ENCODE results near the gene SLX4IP. TPM values are rescaled to one million over a fixed set of nuclear protein-coding genes. Genes with fewer than 3 reads are reported as not detected.

SLX4IP gene
- total RNA-seq, 2 donors from 2014 or later = 4.7 to 5.8 TPM

DNA sequence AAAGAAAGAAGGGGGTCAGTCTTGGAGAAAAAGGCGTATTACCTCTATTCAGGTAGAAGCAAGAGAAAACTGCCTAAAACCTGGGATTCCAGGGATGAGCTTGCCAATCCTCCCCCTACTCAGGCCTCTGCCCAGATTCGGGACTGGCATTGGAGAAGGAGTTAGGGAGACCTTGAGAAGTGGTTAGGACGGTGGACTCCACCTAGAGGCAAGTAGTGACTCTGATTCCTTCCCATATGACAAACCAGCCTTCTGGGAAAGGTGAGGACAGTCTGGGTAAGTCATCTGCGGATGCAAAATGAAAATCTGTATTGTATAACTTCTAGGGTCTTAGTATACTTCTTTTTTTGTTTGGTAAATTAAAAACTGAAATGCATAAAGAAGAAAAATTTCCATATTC, 43.8 kb downstream of the SLX4IP start:
- H3K4me1 ChIP-seq (ENCODE audit: control insufficient read depth in 1 of 2, low read depth in 2 of 2) = peaks cover 1 to 12% of the 10 kb centered on the region in 2 donors
- TF ChIP-seq, protein P1, sequence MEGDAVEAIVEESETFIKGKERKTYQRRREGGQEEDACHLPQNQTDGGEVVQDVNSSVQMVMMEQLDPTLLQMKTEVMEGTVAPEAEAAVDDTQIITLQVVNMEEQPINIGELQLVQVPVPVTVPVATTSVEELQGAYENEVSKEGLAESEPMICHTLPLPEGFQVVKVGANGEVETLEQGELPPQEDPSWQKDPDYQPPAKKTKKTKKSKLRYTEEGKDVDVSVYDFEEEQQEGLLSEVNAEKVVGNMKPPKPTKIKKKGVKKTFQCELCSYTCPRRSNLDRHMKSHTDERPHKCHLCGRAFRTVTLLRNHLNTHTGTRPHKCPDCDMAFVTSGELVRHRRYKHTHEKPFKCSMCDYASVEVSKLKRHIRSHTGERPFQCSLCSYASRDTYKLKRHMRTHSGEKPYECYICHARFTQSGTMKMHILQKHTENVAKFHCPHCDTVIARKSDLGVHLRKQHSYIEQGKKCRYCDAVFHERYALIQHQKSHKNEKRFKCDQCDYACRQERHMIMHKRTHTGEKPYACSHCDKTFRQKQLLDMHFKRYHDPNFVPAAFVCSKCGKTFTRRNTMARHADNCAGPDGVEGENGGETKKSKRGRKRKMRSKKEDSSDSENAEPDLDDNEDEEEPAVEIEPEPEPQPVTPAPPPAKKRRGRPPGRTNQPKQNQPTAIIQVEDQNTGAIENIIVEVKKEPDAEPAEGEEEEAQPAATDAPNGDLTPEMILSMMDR (IDR thresholded peaks at IDR 0.05) = no peak
- ATAC-seq (ENCODE audit: insufficient number of reproducible peaks, low FRiP score, low read depth) = no peak

DNA sequence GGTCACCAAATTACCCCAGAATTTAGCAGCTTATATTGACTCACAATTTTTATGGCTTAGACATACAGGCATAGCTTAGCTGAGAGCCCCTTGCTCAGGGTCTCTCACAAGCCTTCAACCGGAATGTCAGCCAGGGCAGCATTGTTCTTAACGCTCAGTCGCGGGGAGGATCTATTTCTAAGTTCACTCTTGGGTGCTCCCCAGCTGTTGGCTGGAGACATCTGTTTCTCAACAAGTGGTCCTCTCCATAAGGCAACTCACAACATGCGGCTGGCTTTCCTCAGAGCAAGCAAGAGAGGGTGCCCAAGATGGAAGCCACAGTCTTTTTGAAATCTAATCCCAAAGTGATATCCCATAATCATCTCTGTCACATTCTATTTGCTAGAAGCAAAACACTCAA, 46.6 kb downstream of the SLX4IP start:
- Histone ChIP-seq H3K36me3 (no peaks in the 10 kb centered on the region), H3K4me3 (no peak overlapping the region)
- no peak for ATAC-seq (ENCODE audit: insufficient number of reproducible peaks, low FRiP score, low read depth)

More for the DNA sequence above, 43.8 kb downstream of the SLX4IP start:
- Histone ChIP-seq H3K9me3 (no peaks in the 10 kb centered on the region), H3K36me3 (no peaks in the 10 kb centered on the region), H3K4me3 (no peak overlapping the region), H3K27me3 (replicated peaks; ENCODE audit: insufficient read depth) (no peaks in the 10 kb centered on the region), H3K27ac (no peak overlapping the region)
- DNase-seq (ENCODE audit: low spot score) = no peak

DNA sequence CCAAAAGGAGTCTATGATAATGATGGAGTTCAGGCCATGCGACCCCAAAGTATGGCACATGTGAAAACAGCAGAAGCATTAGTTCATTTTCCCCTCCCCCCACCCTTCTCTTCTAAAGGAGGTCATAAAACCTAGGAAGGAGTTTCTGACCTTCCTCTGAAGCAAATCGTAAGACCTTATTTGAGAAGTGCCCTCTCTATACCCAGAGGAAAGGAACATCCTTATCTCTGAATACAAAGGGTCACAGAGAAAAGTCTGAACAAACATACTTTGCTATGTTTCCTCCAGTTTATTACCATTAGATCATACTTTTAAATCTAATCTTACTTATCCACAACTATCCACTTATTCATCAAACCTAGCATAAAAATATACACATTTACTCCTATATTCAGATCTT, 48.6 kb downstream of the SLX4IP start:
- no peaks in the 10 kb centered on the region for H3K4me1 ChIP-seq (ENCODE audit: control insufficient read depth in 1 of 2, low read depth in 2 of 2)
- H3K4me3 ChIP-seq = no peak overlapping the region
- no peak for DNase-seq (ENCODE audit: low spot score)
- ATAC-seq (ENCODE audit: insufficient number of reproducible peaks, low FRiP score, low read depth) = no peak
- H3K9me3 ChIP-seq = no peaks in the 10 kb centered on the region
- no peaks in the 10 kb centered on the region for H3K27me3 ChIP-seq (replicated peaks; ENCODE audit: insufficient read depth)
- no peaks in the 10 kb centered on the region for H3K36me3 ChIP-seq
- TF ChIP-seq, protein P1 (IDR thresholded peaks at IDR 0.05) = no peak
- no peak overlapping the region for H3K27ac ChIP-seq

More for the DNA sequence above, 46.6 kb downstream of the SLX4IP start:
- no peaks in the 10 kb centered on the region for H3K27me3 ChIP-seq (replicated peaks; ENCODE audit: insufficient read depth)
- no peaks in the 10 kb centered on the region for H3K9me3 ChIP-seq
- H3K27ac ChIP-seq = no peak overlapping the region
- no peaks in the 10 kb centered on the region for H3K4me1 ChIP-seq (ENCODE audit: control insufficient read depth in 1 of 2, low read depth in 2 of 2)
- DNase-seq (ENCODE audit: low spot score) = no peak
- TF ChIP-seq, protein P1 (IDR thresholded peaks at IDR 0.05) = no peak

DNA sequence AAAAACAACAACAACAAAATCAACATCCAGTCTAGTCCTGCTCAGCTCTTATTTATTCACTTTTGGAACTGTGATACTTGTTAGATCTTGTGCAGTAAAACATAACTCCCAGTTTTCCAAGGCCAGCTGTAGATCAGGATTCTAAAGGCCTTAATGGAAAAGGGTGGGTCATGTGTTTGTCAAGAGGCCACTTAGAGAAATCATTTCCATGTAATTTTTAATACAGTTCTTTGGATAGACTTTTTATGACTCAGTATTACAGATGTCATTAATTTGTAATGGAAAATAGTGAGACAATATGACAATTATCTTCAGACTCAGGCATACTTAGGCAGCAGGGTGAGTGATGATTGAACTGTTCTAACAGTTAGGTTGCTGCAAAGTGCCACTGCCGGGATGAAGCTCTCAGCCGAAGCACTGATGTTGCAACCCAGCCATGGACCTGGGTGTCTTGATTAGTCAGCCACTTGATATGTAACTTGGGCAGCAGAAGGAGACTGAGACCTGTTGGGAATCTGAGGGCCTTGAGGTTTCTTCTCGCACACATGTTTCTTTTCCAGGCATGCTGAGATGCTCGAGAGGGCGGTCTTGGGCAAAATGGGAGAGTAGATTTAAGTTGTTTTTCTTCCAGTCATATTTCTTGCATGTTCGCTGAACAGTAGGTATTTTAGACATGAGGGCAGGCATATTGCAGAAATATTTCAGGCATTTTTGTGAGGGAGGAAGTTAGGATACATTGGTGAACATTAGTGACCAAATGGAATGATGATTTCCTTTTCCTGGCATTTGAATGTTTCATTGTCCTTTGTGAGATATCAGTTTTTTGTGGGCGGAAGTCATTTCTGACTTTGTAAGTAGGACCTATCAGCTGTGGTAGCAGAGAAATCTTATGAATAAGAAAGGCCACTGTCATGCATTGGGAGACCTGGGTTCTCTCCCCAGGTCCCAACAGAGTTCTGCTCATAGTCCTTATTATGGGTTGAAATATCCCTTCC, 52.3 kb downstream of the SLX4IP start:
- TF ChIP-seq, protein P1 (IDR thresholded peaks at IDR 0.05) = no peak
- H3K4me1 ChIP-seq (ENCODE audit: control insufficient read depth in 1 of 2, low read depth in 2 of 2) = no peaks in the 10 kb centered on the region
- no peaks in the 10 kb centered on the region for H3K36me3 ChIP-seq
- ATAC-seq (ENCODE audit: insufficient number of reproducible peaks, low FRiP score, low read depth) = no peak
- H3K4me3 ChIP-seq = no peak overlapping the region
- no peaks in the 10 kb centered on the region for H3K9me3 ChIP-seq
- no peak for DNase-seq (ENCODE audit: low spot score)
- no peaks in the 10 kb centered on the region for H3K27me3 ChIP-seq (replicated peaks; ENCODE audit: insufficient read depth)
- H3K27ac ChIP-seq = no peak overlapping the region

DNA sequence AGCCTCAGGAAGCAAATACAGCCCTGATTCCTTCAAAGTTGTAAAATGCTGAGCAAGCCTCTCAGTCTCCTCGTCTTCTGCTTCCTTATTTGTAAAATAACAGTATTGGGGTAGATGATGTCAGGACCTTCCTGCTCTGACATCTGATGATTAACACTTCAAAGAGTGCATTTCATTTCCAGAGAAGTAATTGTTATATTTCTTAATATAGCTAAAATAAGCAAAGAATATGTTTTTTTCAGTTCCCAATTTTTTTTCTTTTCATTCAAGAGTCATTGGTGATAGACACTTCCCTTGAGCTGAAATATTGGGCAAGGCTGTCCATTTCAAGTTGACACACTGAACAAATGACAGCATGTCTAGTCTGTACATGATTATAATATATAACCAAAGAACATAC, 53.4 kb downstream of the SLX4IP start:
- Histone ChIP-seq H3K27me3 (replicated peaks; ENCODE audit: insufficient read depth) (no peaks in the 10 kb centered on the region), H3K36me3 (no peaks in the 10 kb centered on the region), H3K27ac (no peak overlapping the region), H3K9me3 (no peaks in the 10 kb centered on the region), H3K4me1 (ENCODE audit: control insufficient read depth in 1 of 2, low read depth in 2 of 2) (no peaks in the 10 kb centered on the region), H3K4me3 (no peak overlapping the region)
- TF ChIP-seq, protein P1 (IDR thresholded peaks at IDR 0.05) = no peak
- DNase-seq (ENCODE audit: low spot score) = no peak
- no peak for ATAC-seq (ENCODE audit: insufficient number of reproducible peaks, low FRiP score, low read depth)
